GM21526 (cell line): ENCODE results near the gene CCDC146.
"Not testable (repeated sequence)": the region's sequence is repeated elsewhere in the genome, so short reads cannot be mapped to it uniquely, and the experiment has no call there.

Experiments used
- ATAC-seq: cut with Tn5 transposase; IDR thresholded peaks from one replicate; pipeline ENCODE4 v1.9.1; 2021; ENCODE audit warnings: moderate library complexity; ENCODE audit not compliant: unreplicated experiment, low FRiP score

CCDC146 gene

GRCh38 chr7:77327067-77327931 lies 204.9 kb downstream of the CCDC146 start:
- ATAC-seq, result no peak

- no peak for ATAC-seq
These were observed 205.7 kb downstream of the CCDC146 start for GRCh38 chr7:77327932-77328628.

- no peak for ATAC-seq
These were observed 206.3 kb downstream of the CCDC146 start for GRCh38 chr7:77328669-77329068.

- no peak for ATAC-seq
These were observed 207.2 kb downstream of the CCDC146 start for GRCh38 chr7:77329466-77330168.

- ATAC-seq, result no peak
These were observed 207.9 kb downstream of the CCDC146 start for GRCh38 chr7:77330169-77330882.

GRCh38 chr7:77331938-77332695 lies 209.7 kb downstream of the CCDC146 start:
- ATAC-seq, result peak; percentile 71

GRCh38 chr7:77334039-77334438 lies 211.6 kb downstream of the CCDC146 start:
- ATAC-seq, result not testable (repeated sequence)

GRCh38 chr7:77335581-77335980 lies 213.2 kb downstream of the CCDC146 start:
- ATAC-seq, result no peak

- no peak for ATAC-seq
These were observed 215.1 kb downstream of the CCDC146 start for GRCh38 chr7:77337456-77337990.

- no peak for ATAC-seq
These were observed 215.8 kb downstream of the CCDC146 start for GRCh38 chr7:77338260-77338659.

GRCh38 chr7:77338883-77339629 lies 216.6 kb downstream of the CCDC146 start:
- no peak for ATAC-seq

GRCh38 chr7:77339726-77340125 lies 217.3 kb downstream of the CCDC146 start:
- ATAC-seq, result no peak
